Tibial artery (tissue), 4 donors: Measurements from ENCODE around the gene ABCC5.

Source experiments
- DNase-seq, 2 donors: peaks; one replicate each; pipeline ENCODE4 v3.0.0-alpha.2; 2019
- H3K27ac ChIP-seq, 2 donors: fragments of 200-600 bp; sonication (generic) in 1 of 2; 1 replicate in 1 of 2; 2 replicates in 1 of 2; pipeline ENCODE4 v1.5.1; 2018 to 2019; ENCODE audit warnings: mild to moderate bottlenecking in 1 of 2
- H3K27me3 ChIP-seq, 2 donors: fragments of 200-600 bp; sonication (generic) in 1 of 2; one replicate each; pipeline versions ENCODE4 v1.5.1 to v1.6.0; 2016 to 2019
- H3K36me3 ChIP-seq, 3 donors: fragments of 200-600 bp; sonication (generic) in 2 of 3; one replicate each; pipeline ENCODE4 v1.5.1; 2016 to 2019; ENCODE audit warnings: mild to moderate bottlenecking in 2 of 3
- H3K4me1 ChIP-seq, 4 donors: fragments of 200-600 bp; sonication (generic) in 2 of 4; 1 replicate in 3 of 4; 2 replicates in 1 of 4; pipeline ENCODE4 v1.5.1; 2016 to 2019
- H3K4me3 ChIP-seq, 2 donors: fragments of 200-600 bp; sonication (generic) in 1 of 2; 1 replicate in 1 of 2; 2 replicates in 1 of 2; pipeline ENCODE4 v1.5.1; 2018 to 2019; ENCODE audit warnings: mild to moderate bottlenecking in 2 of 2
- H3K9me3 ChIP-seq, 3 donors: fragments of 200-600 bp; sonication (generic) in 1 of 3; one replicate each; pipeline ENCODE4 v1.5.1; 2016 to 2019
- CTCF ChIP-seq, 2 experiments: fragments of 200-600 bp in 1 of 2; fragments of 450-650 bp in 1 of 2; IDR thresholded peaks; one replicate each; pipeline ENCODE4 v1.5.1; 2017 to 2019; ENCODE audit warnings: antibody characterized with exemption in 2 of 2, mild to moderate bottlenecking in 1 of 2, moderate library complexity in 1 of 2
- intact Hi-C: fragments of 100-400 bp; cut with DNase I; formaldehyde crosslinking; loops from one replicate; pipeline ENCODE4 v1.15.0; 2023; ENCODE audit warnings: low total_unique reads

ABCC5 gene

GRCh38 chr3:184052767-184053166 is 35.1 kb upstream of the ABCC5 start, which contains the start of gene HTR3C:
TSS of gene HTR3C (plus strand) at chr3:184053047. CDS start at chr3:184053081, 34 bp downstream.
- no peak within 1 kb of the TSS for H3K4me3 ChIP-seq
- intact Hi-C loops = no loop called here
- H3K4me1 ChIP-seq = no peaks in the 10 kb centered on the region
- TF ChIP-seq CTCF (IDR thresholded peaks at IDR 0.05) = no peak
- H3K27ac ChIP-seq = no peak within 1 kb of the TSS
- no peaks in the 10 kb centered on the region for H3K36me3 ChIP-seq
- peak in 1 of 2 donors; percentile 33 for DNase-seq
- H3K9me3 ChIP-seq = no peaks in the 10 kb centered on the region
- H3K27me3 ChIP-seq = peaks cover 0 to 17% of the 10 kb centered on the region in 2 donors

- intact Hi-C loops = no loop called here
- no peak for TF ChIP-seq CTCF (IDR thresholded peaks at IDR 0.05)
These were observed 32.6 kb upstream of the ABCC5 start for GRCh38 chr3:184050217-184050847.

GRCh38 chr3:184045995-184046394 is 28.3 kb upstream of the ABCC5 start:
- no peaks in the 10 kb centered on the region for H3K36me3 ChIP-seq
- H3K4me3 ChIP-seq = no peak overlapping the region
- H3K9me3 ChIP-seq = no peaks in the 10 kb centered on the region
- DNase-seq = no peak
- H3K27me3 ChIP-seq = peaks cover 0 to 3% of the 10 kb centered on the region in 2 donors
- no peaks in the 10 kb centered on the region for H3K4me1 ChIP-seq
- no peak for TF ChIP-seq CTCF (IDR thresholded peaks at IDR 0.05)
- intact Hi-C loops = no loop called here
- H3K27ac ChIP-seq = no peak overlapping the region

More at GRCh38 chr3:184050217-184050847, 32.6 kb upstream of the ABCC5 start:
- peak in 1 of 2 donors; percentile 13 for DNase-seq
- Histone ChIP-seq H3K4me1 (no peaks in the 10 kb centered on the region), H3K27me3 (peaks cover 0 to 11% of the 10 kb centered on the region in 2 donors), H3K36me3 (no peaks in the 10 kb centered on the region), H3K4me3 (no peak overlapping the region), H3K9me3 (no peaks in the 10 kb centered on the region), H3K27ac (no peak overlapping the region)

- Histone ChIP-seq H3K27ac (no peak overlapping the region), H3K4me3 (no peak overlapping the region), H3K9me3 (no peaks in the 10 kb centered on the region), H3K27me3 (no peaks in the 10 kb centered on the region), H3K4me1 (no peaks in the 10 kb centered on the region), H3K36me3 (no peaks in the 10 kb centered on the region)
- intact Hi-C loops = no loop called here
- no peak for DNase-seq
- TF ChIP-seq CTCF (IDR thresholded peaks at IDR 0.05) = no peak
These were observed 24.9 kb upstream of the ABCC5 start for GRCh38 chr3:184042617-184043016.

GRCh38 chr3:184040010-184040409 is 22.3 kb upstream of the ABCC5 start:
- intact Hi-C loops = no loop called here
- Histone ChIP-seq H3K4me1 (no peaks in the 10 kb centered on the region), H3K27me3 (no peaks in the 10 kb centered on the region), H3K4me3 (no peak overlapping the region), H3K27ac (no peak overlapping the region), H3K36me3 (no peaks in the 10 kb centered on the region), H3K9me3 (no peaks in the 10 kb centered on the region)
- no peak for DNase-seq
- TF ChIP-seq CTCF (IDR thresholded peaks at IDR 0.05) = no peak
